WERI-Rb-1 (cell line): ENCODE results near the gene TRPC4.

Experiments
- DNase-seq: peaks from one replicate; pipeline ENCODE4 v3.0.0-alpha.2; 2020
- H3K27ac ChIP-seq: fragments of 250-450 bp; sonication (Bioruptor Pico); 2 replicates; pipeline ENCODE4 v1.5.1; 2020; ENCODE audit warnings: mild to moderate bottlenecking, moderate library complexity
- H3K27me3 ChIP-seq: fragments of 250-450 bp; sonication (Bioruptor Pico); 2 replicates; pipeline ENCODE4 v1.5.1; 2021; ENCODE audit warnings: mild to moderate bottlenecking, low read depth, moderate library complexity; ENCODE audit not compliant: insufficient read depth, severe bottlenecking
- H3K36me3 ChIP-seq: fragments of 250-450 bp; sonication (Bioruptor Pico); 2 replicates; pipeline ENCODE4 v1.5.1; 2020; ENCODE audit warnings: mild to moderate bottlenecking, moderate library complexity
- H3K4me3 ChIP-seq: 2 replicates; pipeline ENCODE4 v1.5.1; 2011; ENCODE audit warnings: low read depth, mild to moderate bottlenecking, control low read depth, low read length
- H3K9me3 ChIP-seq: fragments of 250-450 bp; sonication (Bioruptor Pico); 2 replicates; pipeline ENCODE4 v1.5.1; 2021; ENCODE audit warnings: mild to moderate bottlenecking, moderate library complexity; ENCODE audit not compliant: severe bottlenecking
- TF ChIP-seq, protein P1 (sequence below): IDR thresholded peaks from 2 replicates; pipeline ENCODE4 v1.5.1; 2011; ENCODE audit warnings: low read depth, mild to moderate bottlenecking, control low read depth, inconsistent platforms, low read length

The TRPC4 gene

DNA sequence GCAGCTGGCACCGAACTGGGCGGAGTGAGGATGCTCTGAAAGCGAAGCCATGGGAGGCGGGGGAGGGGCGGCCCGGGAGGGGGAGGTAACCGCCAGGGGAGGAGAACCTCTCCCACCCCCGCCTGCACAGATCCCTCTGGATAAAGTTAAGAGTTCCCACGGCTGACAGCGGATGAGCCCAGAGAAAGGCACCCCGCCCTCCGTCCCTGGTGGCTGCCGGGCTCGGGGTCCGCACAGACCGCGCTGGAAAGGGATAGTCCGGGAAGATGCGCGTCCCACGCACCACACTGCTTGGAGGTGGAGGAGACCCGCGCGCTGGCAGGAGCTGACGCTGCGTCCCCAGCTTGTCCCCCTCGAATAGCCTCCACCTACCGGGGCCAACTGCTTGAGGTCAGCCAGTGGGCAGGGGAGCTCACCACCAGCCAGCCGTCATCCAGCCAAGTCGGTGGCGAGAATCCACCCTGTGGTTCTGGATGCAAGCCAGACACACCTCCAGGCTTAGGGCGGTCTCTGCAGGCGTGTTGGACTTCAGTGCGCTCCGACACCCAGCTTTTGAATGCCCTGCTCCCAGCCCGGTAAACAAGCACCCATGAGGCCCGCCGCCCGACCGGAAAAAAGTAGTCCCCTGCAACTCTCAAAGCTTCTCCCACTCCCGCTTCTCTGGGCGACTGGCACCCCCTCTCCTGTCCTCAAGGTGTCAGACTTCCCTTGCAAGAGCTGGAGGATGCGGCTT is at the start of gene TRPC4:
TSS of gene TRPC4 (minus strand) at position 17 of the 733 bp plus-strand sequence. CDS start 86,439 bp downstream, outside the sequence.
- no peaks in the 10 kb centered on the region for H3K27me3 ChIP-seq
- H3K9me3 ChIP-seq: no peaks in the 10 kb centered on the region
- TF ChIP-seq, protein P1, sequence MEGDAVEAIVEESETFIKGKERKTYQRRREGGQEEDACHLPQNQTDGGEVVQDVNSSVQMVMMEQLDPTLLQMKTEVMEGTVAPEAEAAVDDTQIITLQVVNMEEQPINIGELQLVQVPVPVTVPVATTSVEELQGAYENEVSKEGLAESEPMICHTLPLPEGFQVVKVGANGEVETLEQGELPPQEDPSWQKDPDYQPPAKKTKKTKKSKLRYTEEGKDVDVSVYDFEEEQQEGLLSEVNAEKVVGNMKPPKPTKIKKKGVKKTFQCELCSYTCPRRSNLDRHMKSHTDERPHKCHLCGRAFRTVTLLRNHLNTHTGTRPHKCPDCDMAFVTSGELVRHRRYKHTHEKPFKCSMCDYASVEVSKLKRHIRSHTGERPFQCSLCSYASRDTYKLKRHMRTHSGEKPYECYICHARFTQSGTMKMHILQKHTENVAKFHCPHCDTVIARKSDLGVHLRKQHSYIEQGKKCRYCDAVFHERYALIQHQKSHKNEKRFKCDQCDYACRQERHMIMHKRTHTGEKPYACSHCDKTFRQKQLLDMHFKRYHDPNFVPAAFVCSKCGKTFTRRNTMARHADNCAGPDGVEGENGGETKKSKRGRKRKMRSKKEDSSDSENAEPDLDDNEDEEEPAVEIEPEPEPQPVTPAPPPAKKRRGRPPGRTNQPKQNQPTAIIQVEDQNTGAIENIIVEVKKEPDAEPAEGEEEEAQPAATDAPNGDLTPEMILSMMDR: peak; percentile 47; the same call in 1 of the 2 replicates
- no peaks in the 10 kb centered on the region for H3K36me3 ChIP-seq
- no peak within 1 kb of the TSS for H3K27ac ChIP-seq
- DNase-seq: peak; percentile 64
- H3K4me3 ChIP-seq: peak within 1 kb of the TSS; percentile 53

DNA sequence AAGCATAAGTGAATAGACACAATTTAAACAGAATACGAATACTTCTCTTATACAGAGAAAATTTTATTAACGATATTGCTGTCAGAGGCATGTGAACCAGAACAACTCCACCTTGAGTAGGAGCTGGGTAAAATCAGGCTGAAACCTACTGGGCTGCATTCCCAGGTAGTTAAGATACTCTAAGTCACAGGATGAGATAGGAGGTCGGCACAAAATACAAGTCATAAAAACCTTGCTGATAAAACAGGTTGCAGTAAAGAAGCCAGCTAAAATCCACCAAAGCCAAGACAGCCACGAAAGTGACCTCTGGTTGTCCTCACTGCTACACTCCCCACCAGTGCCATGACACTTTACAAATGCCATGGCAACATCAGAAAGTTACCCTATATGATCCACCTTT is 49.2 kb upstream of the TRPC4 start:
- Histone ChIP-seq H3K4me3 (no peak overlapping the region), H3K9me3 (no peaks in the 10 kb centered on the region), H3K36me3 (no peaks in the 10 kb centered on the region), H3K27me3 (no peaks in the 10 kb centered on the region), H3K27ac (no peak overlapping the region)
- no peak for DNase-seq
- TF ChIP-seq, protein P1: no peak

DNA sequence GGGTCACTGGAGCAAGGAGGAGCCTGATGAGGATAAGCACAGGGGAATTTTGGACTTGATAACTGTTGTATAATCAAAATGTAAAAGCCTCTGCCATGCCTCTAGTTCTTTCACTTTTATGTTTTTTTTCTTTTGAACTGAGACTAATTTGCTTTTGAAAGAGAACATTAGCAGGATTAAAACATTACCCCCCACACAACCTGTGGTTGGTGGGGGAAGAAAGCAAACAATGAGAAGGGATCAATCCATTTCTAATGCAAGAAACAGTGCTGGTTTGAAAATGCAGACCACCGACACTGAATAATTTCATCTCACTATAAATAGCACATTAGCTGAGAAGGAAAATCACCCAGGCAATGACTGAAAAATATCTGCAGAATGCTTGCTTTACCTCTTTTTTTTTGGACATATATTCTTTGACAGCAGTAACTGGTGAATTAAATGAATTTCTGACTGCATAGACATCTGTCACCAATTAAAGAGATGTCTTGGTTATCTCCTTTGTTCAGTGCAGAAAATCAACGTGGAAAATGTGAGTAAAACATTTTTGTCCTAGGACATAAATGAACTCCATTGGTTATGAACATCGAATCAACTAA is 48.6 kb upstream of the TRPC4 start:
- H3K9me3 ChIP-seq: no peaks in the 10 kb centered on the region
- H3K27ac ChIP-seq: no peak overlapping the region
- no peak overlapping the region for H3K4me3 ChIP-seq
- DNase-seq: no peak
- TF ChIP-seq, protein P1: no peak
- no peaks in the 10 kb centered on the region for H3K27me3 ChIP-seq
- no peaks in the 10 kb centered on the region for H3K36me3 ChIP-seq

DNA sequence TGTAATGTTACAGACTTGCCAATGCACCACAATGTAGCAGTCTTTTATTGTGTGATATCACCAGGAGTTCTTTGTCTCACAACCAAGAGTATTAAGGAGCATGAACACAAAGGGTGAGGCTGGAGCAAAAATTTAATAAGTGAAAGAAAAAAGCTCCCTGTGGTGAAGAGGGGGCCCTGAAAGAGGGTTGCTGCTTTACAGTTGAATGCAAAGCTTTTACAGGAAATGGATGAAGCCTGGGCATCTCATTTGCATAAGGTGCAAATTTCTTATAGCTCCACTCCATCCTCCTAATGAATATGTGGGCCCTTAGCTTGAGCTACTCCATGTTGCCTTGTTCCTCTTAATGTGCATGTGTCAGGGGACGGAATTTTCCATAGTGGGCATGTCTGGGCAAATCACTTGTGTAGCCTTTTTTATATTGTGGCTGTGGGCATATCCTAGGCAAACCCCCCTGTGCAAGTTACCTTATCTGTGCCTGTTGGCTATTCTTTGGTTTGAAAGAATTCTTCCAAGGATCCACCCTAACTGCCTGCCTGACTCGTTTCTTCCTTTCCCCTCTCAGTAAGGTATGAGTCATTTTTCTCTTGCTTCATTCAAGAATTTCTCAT is 45.3 kb upstream of the TRPC4 start:
- Histone ChIP-seq H3K9me3 (no peaks in the 10 kb centered on the region), H3K36me3 (no peaks in the 10 kb centered on the region), H3K27me3 (no peaks in the 10 kb centered on the region), H3K4me3 (no peak overlapping the region), H3K27ac (no peak overlapping the region)
- no peak for DNase-seq
- TF ChIP-seq, protein P1: no peak

DNA sequence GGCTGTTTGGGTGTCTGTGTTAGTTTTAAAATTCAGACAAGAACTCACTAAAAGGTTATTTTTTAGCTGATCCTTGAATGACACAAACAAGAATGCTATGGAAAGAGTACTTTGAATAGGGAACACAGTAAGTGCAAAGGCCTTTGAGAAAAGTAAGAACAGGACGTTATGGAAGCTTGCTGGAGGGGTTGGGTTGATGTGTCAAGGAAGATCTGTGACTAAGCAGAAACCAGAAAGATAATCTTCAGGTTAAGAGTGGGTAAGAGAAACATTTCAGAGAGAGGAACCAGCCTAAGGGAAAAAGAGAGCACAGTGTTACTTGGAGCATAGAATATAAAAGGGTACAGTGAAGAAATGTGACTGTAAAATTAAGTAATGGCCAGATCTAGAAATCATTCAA is 41.2 kb upstream of the TRPC4 start:
- Histone ChIP-seq H3K4me3 (no peak overlapping the region), H3K27me3 (no peaks in the 10 kb centered on the region), H3K9me3 (no peaks in the 10 kb centered on the region), H3K27ac (no peak overlapping the region), H3K36me3 (no peaks in the 10 kb centered on the region)
- no peak for DNase-seq
- TF ChIP-seq, protein P1: no peak
